Fibroblast of the conjunctiva (primary cell): ENCODE measurements around the gene GP5.

Source experiments
- DNase-seq: peaks from one replicate; pipeline ENCODE4 v3.0.0-alpha.2; 2010; ENCODE audit warnings: low read depth

GP5 gene

DNA sequence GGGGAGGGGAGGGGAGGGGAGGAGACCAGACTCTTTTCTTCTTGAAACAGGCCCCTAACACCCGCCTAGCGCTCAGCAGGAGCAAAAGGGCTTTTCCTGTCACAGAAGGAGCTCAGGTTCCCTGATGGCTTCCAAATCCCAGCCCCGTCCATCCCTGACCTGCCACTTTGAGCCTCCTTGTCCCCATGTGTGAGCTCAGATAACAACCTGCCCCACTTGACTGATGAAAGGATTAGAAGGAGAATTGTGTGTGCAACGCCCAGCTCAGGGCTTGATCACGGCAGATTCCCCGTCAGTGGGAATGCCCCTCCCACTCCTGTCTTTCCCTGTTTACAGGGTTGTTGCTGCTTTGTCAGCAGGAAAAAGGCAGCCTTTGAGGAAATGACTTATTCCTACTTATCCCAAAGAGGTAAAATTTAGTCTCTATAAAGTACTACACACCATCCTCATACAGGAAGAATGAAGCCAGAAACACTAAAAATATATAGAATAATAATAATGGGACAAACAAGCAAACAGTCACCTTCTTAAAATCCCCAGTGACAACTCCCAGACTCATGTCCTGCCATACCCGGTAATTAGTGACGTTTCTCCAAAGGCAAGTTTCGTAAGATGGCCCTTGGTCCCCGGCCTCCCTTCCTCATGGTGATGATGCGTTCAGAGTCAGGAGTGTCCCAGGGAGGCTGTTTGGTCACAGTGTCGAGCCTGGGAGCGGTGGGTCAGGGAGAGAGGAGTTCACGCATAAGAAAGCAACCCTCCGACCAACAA is 23.4 kb downstream of the GP5 start:
- no peak for DNase-seq

DNA sequence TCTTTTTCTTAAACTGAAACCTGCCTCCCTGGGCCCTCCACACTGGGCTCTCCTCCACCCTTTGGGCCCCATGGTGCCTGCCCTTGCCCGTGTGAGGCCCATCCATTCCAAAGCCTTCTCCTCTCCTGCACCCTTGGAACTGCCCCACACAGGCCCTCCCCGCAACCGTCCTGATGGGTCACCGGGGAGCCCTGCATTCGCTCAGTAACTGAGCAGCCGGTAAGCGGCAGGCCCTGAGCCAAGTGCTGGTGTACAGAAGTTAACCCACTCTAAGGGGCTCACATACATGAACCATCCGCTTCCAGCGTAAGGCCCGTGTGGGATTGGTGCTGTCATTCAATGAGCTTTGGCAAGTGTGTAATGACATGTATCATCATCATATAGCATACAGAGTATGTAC is 24.1 kb downstream of the GP5 start:
- DNase-seq, result no peak

DNA sequence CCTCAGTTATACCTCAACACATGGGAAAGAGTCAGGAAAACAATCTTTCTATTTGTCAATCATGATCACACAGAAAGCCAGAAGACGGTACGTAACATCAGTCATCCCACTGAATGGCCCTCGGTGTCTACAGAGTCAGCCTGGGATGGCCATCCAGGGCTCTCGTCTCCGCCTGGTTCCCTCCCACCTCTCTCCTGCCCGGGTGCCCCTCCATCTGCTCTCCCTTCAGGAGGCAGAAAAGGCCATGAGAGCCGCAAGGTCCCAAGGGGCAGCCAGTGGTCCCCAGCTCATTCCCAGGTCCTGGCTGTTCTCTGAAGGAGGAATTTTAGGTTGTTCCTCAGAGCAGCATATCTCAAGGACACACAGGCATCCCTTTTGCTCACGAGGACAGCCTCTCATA is 25.2 kb downstream of the GP5 start:
- DNase-seq, result no peak

DNA sequence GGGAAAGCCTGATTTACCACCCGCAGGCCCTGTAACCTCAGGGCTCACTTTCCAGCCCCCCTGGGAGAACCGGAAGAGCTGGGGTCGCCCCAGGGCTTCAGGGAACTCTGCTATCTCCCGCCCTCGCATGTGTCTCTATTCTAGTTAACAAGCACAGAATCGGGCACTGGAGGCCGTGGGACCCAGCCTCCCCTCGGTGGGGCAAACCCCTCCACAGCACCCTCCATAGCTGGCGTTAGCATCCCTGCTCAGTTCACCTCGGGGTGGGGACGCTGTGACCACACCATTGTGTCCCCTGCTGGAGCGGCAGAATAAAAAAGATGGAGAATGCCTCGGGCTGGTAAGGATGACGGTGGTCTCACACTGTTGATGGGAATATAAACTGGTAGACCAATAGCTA is 26.0 kb downstream of the GP5 start:
- DNase-seq, result no peak

DNA sequence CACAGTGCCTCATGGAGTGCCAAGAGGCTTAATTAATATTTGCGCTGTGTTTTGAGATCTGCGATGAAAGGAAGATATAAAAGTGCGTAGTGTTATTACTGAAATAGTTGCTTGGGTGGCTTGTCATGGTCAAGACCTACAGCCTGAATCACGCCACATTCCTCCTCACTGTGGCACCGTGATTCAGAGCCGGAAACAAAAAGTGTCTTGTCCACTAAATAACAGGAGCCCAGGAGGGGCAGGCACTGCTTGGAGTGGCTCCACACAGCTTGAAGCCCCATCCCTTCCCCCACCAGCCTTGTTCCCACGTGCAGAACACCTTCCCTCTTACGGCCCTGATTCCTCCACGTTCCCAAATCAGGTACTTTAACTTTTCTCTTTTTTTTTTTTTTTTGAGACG is 28.3 kb downstream of the GP5 start:
- no peak for DNase-seq

DNA sequence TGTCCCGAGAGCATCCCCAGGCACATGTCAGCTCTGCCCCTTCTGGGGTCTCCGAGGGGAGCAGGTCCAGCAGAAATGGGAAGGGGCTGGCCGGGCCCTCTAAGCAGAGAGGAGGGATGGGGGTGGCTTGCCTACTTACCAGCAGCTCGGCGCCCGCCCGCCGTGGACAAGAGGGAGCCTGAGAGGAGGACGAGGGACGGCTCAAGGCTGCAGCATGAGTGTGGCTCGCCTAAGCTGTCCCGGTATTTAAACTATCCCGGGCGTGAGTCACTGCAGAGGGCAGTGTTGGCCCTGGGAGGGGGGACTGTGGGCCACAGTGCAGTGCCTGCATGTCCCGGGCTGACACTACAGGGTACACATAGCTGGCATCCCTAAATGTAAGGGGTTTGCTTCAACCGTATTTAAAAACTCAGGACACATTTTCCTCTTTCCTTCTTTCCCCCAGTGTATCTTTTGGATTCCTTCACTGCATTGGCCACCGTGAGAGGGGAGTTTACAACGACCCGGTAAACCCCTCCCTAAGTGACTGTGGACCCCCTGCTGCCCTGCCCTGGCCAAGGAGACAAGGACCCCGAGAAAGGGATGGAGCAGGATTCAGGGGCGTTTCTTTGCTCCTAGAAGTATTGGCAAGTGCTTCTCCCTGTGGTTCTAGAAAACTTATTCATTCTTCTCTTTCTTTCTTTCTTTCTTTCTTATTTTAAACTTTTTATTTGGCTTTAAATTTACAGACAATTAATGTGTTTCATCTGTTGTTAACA is 29.4 kb downstream of the GP5 start, which contains the start of gene LRRC15:
TSS of gene LRRC15 (minus strand) at position 222 of the 758 bp plus-strand sequence. CDS start 8,700 bp downstream, outside the sequence.
- no peak for DNase-seq

DNA sequence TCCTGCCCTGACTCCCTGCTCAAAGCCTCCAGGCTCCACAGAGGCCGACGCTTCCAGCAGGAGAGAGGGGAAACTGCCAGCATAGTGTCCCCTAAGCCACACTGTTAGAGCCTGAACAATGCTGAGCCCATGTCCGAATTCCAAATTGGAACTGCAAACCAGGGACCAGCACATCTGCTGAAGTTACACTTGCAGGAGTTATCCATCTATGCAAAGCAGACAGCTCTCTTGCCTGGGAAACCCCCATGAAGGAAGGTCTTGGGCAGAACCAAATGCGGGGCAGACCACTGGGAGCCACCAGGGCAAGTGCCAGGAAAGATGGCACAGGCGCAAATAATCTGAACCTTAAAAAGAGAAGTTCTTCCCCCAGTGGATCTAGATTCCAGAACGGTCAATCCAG is 30.1 kb downstream of the GP5 start:
- DNase-seq, result no peak

DNA sequence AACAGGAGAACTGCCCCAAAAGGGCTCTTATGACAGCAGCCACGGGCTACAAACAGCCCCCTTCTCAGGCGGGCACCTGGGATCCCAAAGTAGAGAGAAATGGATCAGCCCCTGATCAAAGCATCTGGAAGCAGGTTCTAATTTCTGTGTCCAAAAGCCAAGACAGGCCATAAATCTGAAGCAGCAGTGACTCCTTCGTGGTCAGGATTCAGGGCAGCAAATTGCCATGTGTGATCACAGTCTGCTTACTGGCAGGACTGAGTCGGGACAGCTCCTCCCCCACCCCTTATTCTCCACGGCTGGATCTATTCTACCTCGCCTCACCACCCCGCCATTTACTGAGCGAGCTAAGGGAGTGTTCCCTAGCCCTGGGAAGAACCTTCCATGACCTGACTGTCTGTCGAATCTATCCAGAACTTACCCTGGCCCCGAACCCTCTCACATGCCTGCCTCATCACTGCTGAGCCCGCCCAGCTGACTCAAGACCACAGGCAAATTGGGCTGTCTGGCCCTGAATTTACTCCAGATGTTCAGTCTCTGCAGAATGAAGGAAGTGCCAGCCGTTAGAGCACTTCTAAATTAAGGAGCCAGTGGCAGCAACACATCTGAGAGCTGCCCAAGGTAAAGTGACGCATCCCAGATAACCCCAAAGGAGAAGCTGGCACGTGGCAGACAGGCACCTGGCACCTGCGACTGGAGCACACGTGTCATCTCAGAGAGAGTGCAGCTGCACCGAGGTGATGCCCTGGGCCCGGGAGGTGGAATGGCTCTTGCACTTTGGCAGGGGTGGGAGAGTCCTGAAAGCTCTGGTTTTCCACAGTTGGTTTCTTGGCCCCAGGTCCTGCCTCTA is 30.8 kb downstream of the GP5 start:
- DNase-seq, result peak; percentile 34

DNA sequence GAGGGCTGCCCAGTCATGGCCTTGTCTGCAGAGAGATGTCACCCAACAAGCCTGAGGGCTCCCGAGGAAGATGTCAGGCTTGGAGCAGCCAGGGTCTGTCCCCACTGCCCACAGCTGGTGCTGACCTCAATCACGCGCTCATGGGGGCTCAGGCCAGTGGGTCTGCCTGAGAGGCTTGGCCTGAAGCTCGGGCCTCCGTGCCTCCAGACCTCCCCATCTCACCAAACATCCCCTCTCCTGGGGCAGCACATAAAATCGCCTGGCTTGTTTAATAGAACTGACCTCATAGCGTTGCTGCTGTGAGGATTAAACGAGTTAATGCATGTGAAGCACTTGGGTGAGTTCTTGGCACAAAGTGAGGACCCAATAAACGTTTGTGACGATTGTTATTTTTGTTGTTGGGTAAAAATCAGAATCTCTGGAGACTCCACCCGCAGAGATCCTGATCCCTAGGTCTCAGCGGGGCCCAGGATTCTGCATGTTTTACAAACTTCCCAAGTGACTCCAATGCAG is 33.0 kb downstream of the GP5 start:
- no peak for DNase-seq

DNA sequence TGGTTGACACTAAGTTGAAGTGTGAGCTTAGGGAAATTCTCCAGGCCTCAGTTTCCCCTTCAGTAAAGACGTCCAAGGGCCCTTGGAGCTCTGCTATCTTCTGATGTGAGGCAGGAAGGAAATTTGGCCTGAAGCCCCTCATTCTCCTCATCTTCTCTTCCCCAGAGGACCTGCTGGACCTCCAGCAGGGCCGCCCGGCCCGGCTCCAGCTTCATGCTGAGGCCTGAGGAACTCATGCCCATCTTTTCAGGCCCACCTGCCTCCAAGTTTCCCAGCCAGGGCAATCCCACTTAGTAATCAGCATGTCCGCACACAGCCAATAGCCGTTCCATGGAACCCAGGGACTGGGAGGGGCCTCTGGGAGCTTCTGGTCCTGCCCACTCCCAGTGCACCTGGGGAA is 33.5 kb downstream of the GP5 start:
- no peak for DNase-seq

DNA sequence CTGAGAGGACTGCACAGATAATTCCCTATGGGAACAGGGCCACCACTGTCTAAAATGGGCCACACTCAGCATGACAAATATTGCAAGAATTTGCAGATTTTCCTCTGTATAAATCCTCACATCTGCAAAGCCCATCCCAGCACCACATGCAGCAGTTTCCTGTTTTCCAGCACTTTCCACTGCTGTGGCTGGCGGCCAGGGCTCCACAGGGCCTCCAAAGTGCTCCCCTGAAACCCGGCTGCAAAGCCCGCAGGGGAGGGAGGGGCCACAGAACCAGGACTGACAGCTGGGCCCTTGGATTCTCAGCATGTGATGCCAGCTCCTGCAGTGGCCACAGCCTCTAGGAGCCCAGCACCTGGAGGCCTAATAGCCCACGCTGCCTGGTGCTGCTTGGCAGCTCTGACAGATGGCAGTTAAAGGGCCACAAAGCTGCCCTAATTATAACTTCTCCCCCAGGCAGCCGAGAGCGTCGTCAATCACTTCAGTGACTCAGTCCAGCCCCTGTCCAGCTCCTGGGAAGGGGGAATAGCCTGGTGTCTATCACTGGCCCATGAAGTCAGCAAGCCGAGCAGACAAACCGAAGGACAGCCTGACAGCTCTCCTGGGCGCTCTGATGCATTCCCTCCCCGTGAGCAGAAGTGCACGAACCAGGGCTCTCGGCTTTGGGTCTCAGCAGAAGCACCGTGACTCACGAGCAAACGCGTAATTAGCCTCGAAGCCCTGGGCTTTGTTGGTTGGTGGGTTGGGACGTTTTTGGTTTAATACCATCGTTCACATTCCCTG is 34.2 kb downstream of the GP5 start:
- DNase-seq, result peak; percentile 28

DNA sequence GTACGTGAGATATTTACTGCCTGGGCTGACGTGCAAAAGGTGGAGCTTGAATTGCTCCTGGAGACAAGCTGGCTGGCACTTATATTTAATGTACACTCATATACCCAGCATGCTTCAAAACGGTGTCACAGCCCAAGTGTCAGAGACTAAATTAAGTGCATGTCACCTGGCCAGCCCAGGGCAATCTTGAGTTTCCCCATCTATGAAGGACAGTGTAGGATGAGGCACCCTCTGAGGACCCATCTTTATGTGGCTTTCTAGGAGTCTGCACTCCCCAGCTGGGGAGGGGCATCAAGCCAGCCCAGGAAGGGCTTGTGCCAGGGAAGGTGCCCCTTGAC is 34.8 kb downstream of the GP5 start:
- DNase-seq, result no peak

DNA sequence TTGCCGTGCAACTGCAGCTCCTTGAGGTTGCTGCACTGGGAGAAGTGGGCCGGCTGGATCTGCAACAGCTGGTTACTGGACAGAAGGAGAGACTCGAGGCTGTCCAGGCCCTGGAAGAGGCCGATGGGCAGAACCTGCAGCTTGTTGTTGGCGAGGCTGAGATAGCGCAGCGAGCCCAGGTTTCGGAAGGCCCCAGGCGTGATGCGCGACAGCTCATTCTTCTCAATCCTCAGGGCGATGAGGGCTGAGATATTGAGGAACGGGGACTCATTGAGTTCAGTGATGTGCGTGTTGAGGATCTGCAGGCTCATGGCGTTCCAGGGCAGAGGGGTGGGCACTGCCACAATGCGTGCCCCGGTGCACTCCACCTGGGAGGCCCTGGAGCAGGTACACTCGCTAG is 38.5 kb downstream of the GP5 start:
- DNase-seq, result no peak

DNA sequence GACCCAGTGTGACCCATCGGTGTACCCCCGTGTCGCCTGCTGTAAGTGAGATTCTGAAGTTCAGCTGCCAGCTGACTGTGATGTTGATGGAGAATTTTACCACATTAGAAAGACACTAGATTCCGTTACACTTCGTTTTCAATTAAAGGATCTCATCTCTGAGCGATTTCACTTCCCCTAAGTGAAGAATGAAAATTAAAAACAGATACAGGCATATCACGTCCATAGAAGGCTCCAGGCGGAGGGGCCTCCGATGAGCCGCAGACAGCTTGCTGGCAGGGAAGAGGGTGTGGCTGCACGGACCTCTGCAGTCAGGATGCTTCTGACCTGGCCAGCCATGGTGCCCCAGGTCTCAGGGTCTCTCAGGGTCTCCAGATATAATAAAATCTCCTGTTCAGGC is 41.4 kb downstream of the GP5 start:
- no peak for DNase-seq

DNA sequence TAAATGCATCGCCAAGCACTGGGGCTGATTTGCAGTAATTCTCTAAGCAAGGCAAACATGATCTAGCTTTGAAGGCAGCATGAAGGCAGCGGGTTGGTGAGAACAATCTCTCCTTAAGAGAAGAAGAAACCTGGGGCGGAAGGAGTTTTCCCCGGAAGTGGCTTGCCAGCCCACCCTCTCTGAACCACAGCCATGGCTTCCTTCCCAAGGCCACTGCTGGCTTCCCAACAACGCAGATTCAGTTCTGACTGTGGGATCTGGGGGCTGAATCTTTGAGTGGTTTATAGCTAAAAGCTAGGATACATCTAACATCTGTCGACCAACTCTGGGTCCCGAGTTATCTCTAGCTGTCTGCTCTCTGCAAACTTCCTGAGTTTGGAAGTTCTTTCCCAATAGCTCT is 43.7 kb downstream of the GP5 start:
- DNase-seq, result no peak

DNA sequence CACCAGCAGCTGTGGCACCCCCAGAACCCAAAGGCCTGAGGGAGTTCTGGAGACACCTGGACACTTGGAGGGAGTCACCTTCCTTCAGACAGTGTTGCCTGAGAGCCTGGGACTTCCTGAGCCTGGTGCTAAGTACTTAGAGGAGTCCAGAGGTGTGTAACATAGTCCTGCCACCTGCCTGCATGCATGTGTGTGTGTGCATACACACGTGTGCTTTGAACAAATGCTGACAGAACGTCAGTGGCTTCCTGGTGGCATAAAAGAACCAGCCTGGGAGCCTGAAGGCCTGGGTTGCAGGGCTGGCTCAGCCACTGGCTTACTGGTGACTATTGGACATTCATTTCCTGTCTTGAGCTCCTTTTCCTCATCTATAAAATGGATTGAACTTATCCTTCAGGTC is 44.8 kb downstream of the GP5 start:
- no peak for DNase-seq

DNA sequence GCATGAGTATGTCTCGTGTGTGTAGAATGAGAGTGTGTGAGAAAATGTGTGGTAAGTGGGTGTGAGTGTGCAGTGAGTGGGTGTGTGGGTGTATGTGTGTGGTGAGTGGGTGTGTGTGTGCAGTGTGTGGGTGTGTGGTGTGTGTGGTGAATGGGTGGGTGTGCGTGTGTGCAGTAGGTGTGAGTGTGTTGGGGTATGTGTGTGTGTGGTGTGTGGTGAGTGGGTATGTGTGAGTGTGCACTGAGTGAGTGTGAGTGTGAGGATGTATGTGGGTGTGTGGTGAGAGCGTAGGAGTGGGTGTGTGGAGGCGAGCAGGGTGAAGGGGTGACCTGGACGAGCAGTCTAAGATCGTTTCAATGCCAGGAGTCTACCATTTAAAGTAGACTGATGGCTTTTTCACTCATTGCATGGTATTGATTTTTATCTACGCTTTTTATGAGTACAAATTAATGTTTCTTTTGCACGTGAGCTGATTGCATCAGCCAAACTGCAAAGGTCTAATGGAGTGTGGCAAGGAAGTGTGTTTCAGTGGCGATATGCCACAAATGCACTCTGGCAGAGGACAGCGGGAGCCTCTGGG is 46.3 kb downstream of the GP5 start:
- DNase-seq, result no peak

DNA sequence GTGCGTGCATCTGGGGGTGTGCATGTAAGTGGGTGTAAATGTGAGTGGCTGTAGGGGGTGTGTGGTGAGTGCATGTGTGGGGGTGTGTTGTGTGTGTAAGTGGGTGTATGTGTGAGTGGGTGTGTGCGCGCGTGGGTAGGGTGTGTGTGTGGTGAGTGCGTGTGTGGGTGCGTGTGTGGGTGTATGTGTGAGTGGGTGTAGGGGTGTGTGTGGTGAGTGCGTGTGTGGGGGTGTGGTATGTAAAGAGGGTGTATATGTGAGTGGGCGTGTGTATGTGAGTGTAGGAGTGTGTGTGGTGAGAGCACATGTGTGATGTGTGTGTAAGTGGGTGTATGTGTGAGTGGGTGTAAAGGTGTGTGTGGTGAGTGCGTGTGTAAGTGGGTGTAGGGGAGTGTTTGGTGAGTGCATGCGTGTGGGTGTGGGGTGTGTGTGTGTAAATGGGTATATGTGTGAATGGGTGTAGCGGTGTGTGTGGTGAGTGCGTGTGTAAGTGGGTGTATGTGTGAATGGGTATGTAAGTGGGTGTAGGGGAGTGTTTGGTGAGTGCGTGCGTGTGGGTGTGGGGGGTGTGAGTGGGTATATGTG is 47.0 kb downstream of the GP5 start:
- no peak for DNase-seq

DNA sequence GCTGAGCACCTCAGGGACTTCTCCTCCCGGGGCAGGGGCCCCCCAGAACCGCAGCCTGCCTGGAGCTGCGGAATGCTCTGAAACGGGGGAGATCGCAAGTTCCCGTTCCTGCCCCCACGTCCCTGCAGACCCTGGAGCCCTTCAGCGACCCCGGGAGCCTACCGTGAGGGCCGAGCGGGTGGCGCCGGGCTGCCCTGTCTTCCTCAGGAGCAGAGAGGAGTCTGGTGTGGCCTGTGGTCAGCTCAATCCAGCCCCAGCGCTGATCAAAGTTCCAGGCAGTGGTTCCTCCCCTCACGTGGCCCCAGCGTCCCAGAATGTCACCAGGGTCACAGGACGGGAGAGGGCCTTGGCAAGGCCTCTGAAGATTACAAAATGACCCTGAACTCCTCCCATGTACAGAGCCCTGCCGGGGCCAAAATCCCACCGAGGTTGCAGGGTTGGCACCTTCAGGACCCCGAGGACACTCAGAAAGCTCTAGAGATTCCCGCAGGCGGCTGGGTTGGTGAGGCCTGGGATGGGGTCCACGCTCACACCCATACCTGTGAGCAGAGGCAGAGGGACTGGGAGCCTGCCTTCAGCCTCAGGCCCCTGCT is 47.9 kb downstream of the GP5 start, which contains the start of gene CPN2:
TSS of gene CPN2 (minus strand) at position 249 of the 593 bp plus-strand sequence. CDS start 8,626 bp downstream, outside the sequence.
- DNase-seq, result no peak

DNA sequence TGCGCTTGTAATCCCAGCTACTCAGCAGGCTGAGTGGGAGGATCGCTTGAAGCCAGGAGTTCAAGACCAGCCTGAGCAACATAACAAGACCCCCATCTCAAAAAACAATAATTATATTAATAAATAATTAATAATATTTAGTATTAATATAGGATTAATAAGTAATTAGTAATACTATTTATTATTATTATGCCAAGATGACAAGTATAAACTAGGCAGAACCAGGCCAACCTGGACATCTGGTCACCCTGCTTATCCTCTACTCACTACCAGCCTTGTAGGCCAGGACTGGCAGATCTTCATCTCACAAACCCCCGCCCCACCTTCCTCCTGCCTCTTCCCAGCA is 48.4 kb downstream of the GP5 start:
- DNase-seq, result no peak

DNA sequence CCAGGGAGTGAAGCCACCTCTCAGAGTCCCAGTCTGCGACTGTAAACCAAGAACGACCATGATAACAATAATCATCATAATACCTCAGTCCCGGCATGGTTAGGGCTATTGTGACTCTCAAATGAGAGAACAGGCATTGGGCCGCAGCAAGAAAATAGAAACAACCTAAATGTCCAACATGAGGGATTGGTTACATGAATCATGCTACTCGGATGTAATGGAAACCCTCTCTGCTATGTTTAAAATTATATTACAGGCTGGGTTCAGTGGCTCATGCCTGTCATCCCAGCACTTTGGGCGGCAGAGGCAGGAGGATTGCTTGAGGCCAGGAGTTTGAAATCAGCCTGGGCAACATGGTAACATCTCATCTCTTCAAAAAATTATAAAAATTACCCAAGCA is 50.7 kb downstream of the GP5 start:
- DNase-seq, result no peak
